ENCODE measurements around the gene MID1. TPM values are rescaled to one million over a fixed set of nuclear protein-coding genes. Genes with fewer than 3 reads are reported as not detected.

Gene MID1
- total RNA-seq, 5 donors from 2014 or later (not counting 1 experiment from before 2014, with no cell fraction given) = 0.09 to 0.29 (median 0.10) TPM; not detected in 2

DNA sequence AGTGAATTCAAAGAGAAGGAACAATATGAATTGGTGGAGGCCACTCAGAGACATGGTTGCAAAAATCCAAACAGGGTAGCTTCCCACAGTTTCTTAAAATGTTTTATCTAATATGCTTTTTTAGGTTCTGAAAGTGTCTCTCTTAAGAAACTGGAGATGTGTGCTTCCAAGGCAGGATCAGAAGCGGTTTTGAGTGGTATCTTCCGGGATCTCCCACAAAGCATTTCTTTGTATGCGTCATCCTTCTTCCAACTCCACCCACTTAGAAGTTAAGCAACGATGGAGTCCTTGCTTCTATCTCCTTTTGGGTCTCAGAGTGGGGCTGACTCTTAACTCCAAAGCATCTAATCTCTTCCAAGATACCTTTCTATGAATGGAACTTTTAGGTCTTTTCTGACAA, 196.7 kb downstream of the MID1 start:
- POLR2A ChIA-PET = no interaction called here
- no peaks in the 10 kb centered on the region for H3K36me3 ChIP-seq (ENCODE audit: control insufficient read depth in 2 of 2, extremely low read depth in 1 of 2, insufficient read depth in 1 of 2, low read length in 1 of 2)
- Mint-ChIP-seq H3K4me3 (no peak overlapping the region), H3K36me3 (no peaks in the 10 kb centered on the region), H3K27ac (no peak overlapping the region), H3K27me3 (peaks cover 0 to 8% of the 10 kb centered on the region in 2 donors), H3K9me3 (peaks cover 0 to 5% (median 4%) of the 10 kb centered on the region in 3 donors), H3K4me1 (no peaks in the 10 kb centered on the region)
- 100% methylated on average over 1 of the region's 4 CpGs for WGBS (ENCODE audit: insufficient coverage)
- no peaks in the 10 kb centered on the region for H3K9me3 ChIP-seq
- no peaks in the 10 kb centered on the region for H3K27me3 ChIP-seq (replicated peaks in 1 of 2; ENCODE audit: control insufficient read depth in 2 of 2, extremely low read depth in 1 of 2, insufficient read depth in 2 of 2, low read length in 1 of 2)
- CTCF ChIA-PET = interaction anchor here in 1 of 2 donors (0.6 kb wide), 1 partner anchor 1648 kb away, joined by 3 read pairs; no protein-coding TSS in a partner anchor
- ATAC-seq (replicated peaks in 1 of 4) (no peak), DNase-seq (no peak)
- H3K4me1 ChIP-seq (ENCODE audit: control insufficient read depth in 1 of 2, extremely low read depth in 1 of 2, insufficient read depth in 2 of 2, low read length in 2 of 2) = no peaks in the 10 kb centered on the region
- H3K27ac ChIP-seq (ENCODE audit: low read length) = no peak overlapping the region
- H3K4me3 ChIP-seq (ENCODE audit: control insufficient read depth in 1 of 2, extremely low read depth in 1 of 2, low read length in 1 of 2) = no peak overlapping the region

DNA sequence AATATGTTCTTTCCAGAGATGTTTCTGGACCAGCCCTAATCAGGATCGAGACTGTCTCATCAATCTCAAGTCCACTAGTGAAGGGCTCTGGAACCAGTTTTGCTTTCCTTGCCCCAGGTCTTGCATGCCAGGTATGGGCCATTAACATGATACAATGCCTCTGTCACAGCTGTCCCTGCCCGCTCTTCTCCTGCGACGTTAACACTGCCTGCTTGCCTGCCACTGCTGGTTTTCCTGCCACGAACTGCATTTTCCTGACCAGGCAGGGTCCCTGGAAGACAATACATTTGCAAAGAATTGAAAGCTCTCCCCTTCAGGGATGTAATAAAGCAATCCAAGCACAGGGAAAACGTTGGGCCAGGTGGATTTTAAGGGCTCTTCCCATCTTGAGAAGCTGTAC, 200.3 kb downstream of the MID1 start:
- peaks cover 0 to 4% of the 10 kb centered on the region in 2 donors for H3K27me3 Mint-ChIP-seq
- ATAC-seq (replicated peaks in 1 of 4) (no peak), DNase-seq (no peak)
- H3K4me1 Mint-ChIP-seq = no peaks in the 10 kb centered on the region
- no peaks in the 10 kb centered on the region for H3K27me3 ChIP-seq (replicated peaks in 1 of 2; ENCODE audit: control insufficient read depth in 2 of 2, extremely low read depth in 1 of 2, insufficient read depth in 2 of 2, low read length in 1 of 2)
- CTCF ChIA-PET = no interaction called here
- POLR2A ChIA-PET = no interaction called here
- H3K27ac ChIP-seq (ENCODE audit: low read length) = no peak overlapping the region
- H3K4me3 Mint-ChIP-seq = no peak overlapping the region
- H3K4me1 ChIP-seq (ENCODE audit: control insufficient read depth in 1 of 2, extremely low read depth in 1 of 2, insufficient read depth in 2 of 2, low read length in 2 of 2) = no peaks in the 10 kb centered on the region
- no peak overlapping the region for H3K4me3 ChIP-seq (ENCODE audit: control insufficient read depth in 1 of 2, extremely low read depth in 1 of 2, low read length in 1 of 2)
- H3K27ac Mint-ChIP-seq = no peak overlapping the region
- no peaks in the 10 kb centered on the region for H3K36me3 Mint-ChIP-seq
- peaks cover 0 to 4% (median 0%) of the 10 kb centered on the region in 3 donors for H3K9me3 Mint-ChIP-seq
- H3K9me3 ChIP-seq = no peaks in the 10 kb centered on the region
- WGBS (ENCODE audit: insufficient coverage) = 85% methylated on average over 4 of the region's 6 CpGs
- no peaks in the 10 kb centered on the region for H3K36me3 ChIP-seq (ENCODE audit: control insufficient read depth in 2 of 2, extremely low read depth in 1 of 2, insufficient read depth in 1 of 2, low read length in 1 of 2)

- H3K36me3 Mint-ChIP-seq = no peaks in the 10 kb centered on the region
- no CpG with 5 or more reads among the region's 4 CpGs for WGBS (ENCODE audit: insufficient coverage)
- ATAC-seq (replicated peaks in 1 of 4) (no peak), DNase-seq (no peak)
- no peak overlapping the region for H3K4me3 Mint-ChIP-seq
- H3K27ac Mint-ChIP-seq = no peak overlapping the region
- no peaks in the 10 kb centered on the region for H3K36me3 ChIP-seq (ENCODE audit: control insufficient read depth in 2 of 2, extremely low read depth in 1 of 2, insufficient read depth in 1 of 2, low read length in 1 of 2)
- H3K4me3 ChIP-seq (ENCODE audit: control insufficient read depth in 1 of 2, extremely low read depth in 1 of 2, low read length in 1 of 2) = no peak overlapping the region
- ChIA-PET CTCF (no interaction called here), POLR2A (no interaction called here)
- H3K27me3 ChIP-seq (replicated peaks in 1 of 2; ENCODE audit: control insufficient read depth in 2 of 2, extremely low read depth in 1 of 2, insufficient read depth in 2 of 2, low read length in 1 of 2) = no peaks in the 10 kb centered on the region
- H3K9me3 Mint-ChIP-seq = no peaks in the 10 kb centered on the region
- H3K27me3 Mint-ChIP-seq = peaks cover 0 to 8% of the 10 kb centered on the region in 2 donors
- no peaks in the 10 kb centered on the region for H3K4me1 ChIP-seq (ENCODE audit: control insufficient read depth in 1 of 2, extremely low read depth in 1 of 2, insufficient read depth in 2 of 2, low read length in 2 of 2)
- no peaks in the 10 kb centered on the region for H3K4me1 Mint-ChIP-seq
- H3K27ac ChIP-seq (ENCODE audit: low read length) = no peak overlapping the region
- H3K9me3 ChIP-seq = no peaks in the 10 kb centered on the region
Measured at GRCh38 chrX:10416424-10416823, 204.0 kb downstream of the MID1 start.

- whole genome bisulfite sequencing (ENCODE audit: insufficient coverage) = 86% methylated on average over 3 of the region's 9 CpGs
- CTCF ChIA-PET = no interaction called here
Measured at GRCh38 chrX:10415306-10416001, 204.9 kb downstream of the MID1 start.

GRCh38 chrX:10414862-10415261, 205.5 kb downstream of the MID1 start:
- H3K27me3 Mint-ChIP-seq = peaks cover 0 to 3% of the 10 kb centered on the region in 2 donors
- no peaks in the 10 kb centered on the region for H3K36me3 Mint-ChIP-seq
- ChIA-PET POLR2A (interaction anchor here in 1 of 2 donors (0.6 kb wide), 1 partner anchor 9 kb away, joined by 5 read pairs; no protein-coding TSS in a partner anchor), CTCF (no interaction called here)
- Histone ChIP-seq H3K4me1 (ENCODE audit: control insufficient read depth in 1 of 2, extremely low read depth in 1 of 2, insufficient read depth in 2 of 2, low read length in 2 of 2) (no peaks in the 10 kb centered on the region), H3K27me3 (replicated peaks in 1 of 2; ENCODE audit: control insufficient read depth in 2 of 2, extremely low read depth in 1 of 2, insufficient read depth in 2 of 2, low read length in 1 of 2) (no peaks in the 10 kb centered on the region), H3K36me3 (ENCODE audit: control insufficient read depth in 2 of 2, extremely low read depth in 1 of 2, insufficient read depth in 1 of 2, low read length in 1 of 2) (no peaks in the 10 kb centered on the region), H3K4me3 (ENCODE audit: control insufficient read depth in 1 of 2, extremely low read depth in 1 of 2, low read length in 1 of 2) (no peak overlapping the region), H3K9me3 (no peaks in the 10 kb centered on the region), H3K27ac (ENCODE audit: low read length) (no peak overlapping the region)
- no CpG with 5 or more reads among the region's 6 CpGs for WGBS (ENCODE audit: insufficient coverage)
- no peaks in the 10 kb centered on the region for H3K4me1 Mint-ChIP-seq
- no peaks in the 10 kb centered on the region for H3K9me3 Mint-ChIP-seq
- no peak overlapping the region for H3K4me3 Mint-ChIP-seq
- H3K27ac Mint-ChIP-seq = no peak overlapping the region
- DNase-seq (no peak), ATAC-seq (replicated peaks in 1 of 4) (no peak)

More at GRCh38 chrX:10415306-10416001, 204.9 kb downstream of the MID1 start:
- Mint-ChIP-seq H3K27ac (no peak overlapping the region), H3K4me3 (no peak overlapping the region), H3K36me3 (no peaks in the 10 kb centered on the region), H3K9me3 (no peaks in the 10 kb centered on the region), H3K4me1 (no peaks in the 10 kb centered on the region), H3K27me3 (peaks cover 0 to 8% of the 10 kb centered on the region in 2 donors)
- Histone ChIP-seq H3K36me3 (ENCODE audit: control insufficient read depth in 2 of 2, extremely low read depth in 1 of 2, insufficient read depth in 1 of 2, low read length in 1 of 2) (no peaks in the 10 kb centered on the region), H3K4me3 (ENCODE audit: control insufficient read depth in 1 of 2, extremely low read depth in 1 of 2, low read length in 1 of 2) (no peak overlapping the region), H3K27me3 (replicated peaks in 1 of 2; ENCODE audit: control insufficient read depth in 2 of 2, extremely low read depth in 1 of 2, insufficient read depth in 2 of 2, low read length in 1 of 2) (no peaks in the 10 kb centered on the region), H3K27ac (ENCODE audit: low read length) (no peak overlapping the region), H3K9me3 (no peaks in the 10 kb centered on the region), H3K4me1 (ENCODE audit: control insufficient read depth in 1 of 2, extremely low read depth in 1 of 2, insufficient read depth in 2 of 2, low read length in 2 of 2) (no peaks in the 10 kb centered on the region)
- ATAC-seq (replicated peaks in 1 of 4) (no peak), DNase-seq (no peak)
- POLR2A ChIA-PET = no interaction called here

DNA sequence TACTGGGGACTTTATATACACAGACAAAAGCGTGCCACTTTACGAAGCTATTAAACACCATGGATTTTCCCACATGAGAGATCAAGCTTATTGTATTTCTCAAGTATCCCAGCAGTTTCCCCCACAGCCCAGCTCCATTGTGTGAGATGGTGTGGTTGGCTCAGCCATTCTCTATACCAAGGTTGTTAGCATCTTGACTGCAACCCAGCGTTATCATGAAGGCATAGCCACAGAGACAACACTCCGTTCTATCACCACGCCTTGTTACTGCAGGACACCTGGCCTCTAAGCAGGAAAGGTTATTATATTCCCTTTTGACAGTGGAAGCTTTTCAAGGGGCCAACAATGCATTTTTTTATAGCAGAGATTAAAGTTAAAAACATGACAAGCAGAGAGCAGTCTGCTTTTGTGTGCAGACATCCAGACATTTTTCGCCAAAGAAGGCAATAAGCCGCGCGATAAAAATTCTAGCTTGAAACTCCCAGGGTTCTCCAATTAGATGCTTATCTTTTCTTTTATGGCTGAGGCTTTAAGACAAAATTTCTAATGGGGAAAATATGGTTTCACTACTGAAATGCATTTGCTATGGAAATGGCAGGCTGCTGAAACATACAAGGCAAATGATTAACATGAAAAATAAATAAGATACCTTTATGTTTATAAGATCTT, 206.1 kb downstream of the MID1 start:
- Histone ChIP-seq H3K9me3 (no peaks in the 10 kb centered on the region), H3K4me1 (ENCODE audit: control insufficient read depth in 1 of 2, extremely low read depth in 1 of 2, insufficient read depth in 2 of 2, low read length in 2 of 2) (no peaks in the 10 kb centered on the region), H3K27ac (ENCODE audit: low read length) (no peak overlapping the region), H3K27me3 (replicated peaks in 1 of 2; ENCODE audit: control insufficient read depth in 2 of 2, extremely low read depth in 1 of 2, insufficient read depth in 2 of 2, low read length in 1 of 2) (no peaks in the 10 kb centered on the region), H3K36me3 (ENCODE audit: control insufficient read depth in 2 of 2, extremely low read depth in 1 of 2, insufficient read depth in 1 of 2, low read length in 1 of 2) (no peaks in the 10 kb centered on the region), H3K4me3 (ENCODE audit: control insufficient read depth in 1 of 2, extremely low read depth in 1 of 2, low read length in 1 of 2) (no peak overlapping the region)
- no peak for ATAC-seq (replicated peaks in 1 of 4)
- WGBS (ENCODE audit: insufficient coverage) = 100% methylated on average over 2 of the region's 9 CpGs
- Mint-ChIP-seq H3K27me3 (peaks cover 0 to 3% of the 10 kb centered on the region in 2 donors), H3K4me3 (no peak overlapping the region), H3K9me3 (no peaks in the 10 kb centered on the region), H3K36me3 (no peaks in the 10 kb centered on the region), H3K4me1 (no peaks in the 10 kb centered on the region), H3K27ac (no peak overlapping the region)
- ChIA-PET POLR2A (interaction anchor here in 1 of 2 donors (0.6 kb wide), 1 partner anchor 8 kb away, joined by 5 read pairs; no protein-coding TSS in a partner anchor), CTCF (interaction anchor here in 1 of 2 donors (0.5 kb wide), 1 partner anchor 194 kb away, joined by 7 read pairs; no protein-coding TSS in a partner anchor)
- DNase-seq = no peak
